Measurements from ENCODE around the gene DRG1.

The DRG1 gene

DNA sequence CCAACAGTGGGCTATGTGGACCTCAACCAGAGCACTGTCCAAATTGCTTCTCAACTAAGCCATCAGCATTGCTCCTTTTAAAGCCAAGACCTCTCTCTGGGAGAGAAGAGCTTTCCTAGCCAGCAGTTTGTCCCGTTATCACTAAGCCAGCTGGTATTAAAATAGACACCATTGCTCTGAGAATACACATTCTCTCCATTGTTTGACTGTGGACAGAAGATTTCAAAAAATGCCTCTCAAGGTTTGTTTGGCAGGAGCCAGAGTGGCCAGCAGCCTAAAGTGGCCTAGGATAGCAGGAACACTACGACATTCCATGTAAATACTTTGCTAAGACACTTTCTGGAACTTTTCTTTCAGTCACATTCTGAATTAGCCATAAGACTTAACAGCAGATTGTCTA lies 49.0 kb downstream of the DRG1 start:
- no peak for TF ChIP-seq POLR2AphosphoS5 (IDR thresholded peaks at IDR 0.05; ENCODE audit: low read depth, low read length)
- no peak for TF ChIP-seq FOXP2 (optimal IDR thresholded peaks at IDR 0.05; ENCODE audit: borderline replicate concordance, extremely low read depth, extremely low read length, insufficient read depth)
- no peak for TF ChIP-seq SIN3A (IDR thresholded peaks at IDR 0.05; ENCODE audit: borderline replicate concordance, insufficient read depth, low read length)
- TF ChIP-seq TAF1 (IDR thresholded peaks at IDR 0.05; ENCODE audit: borderline replicate concordance, insufficient read depth, low read length), result no peak
- TF ChIP-seq, protein P1, sequence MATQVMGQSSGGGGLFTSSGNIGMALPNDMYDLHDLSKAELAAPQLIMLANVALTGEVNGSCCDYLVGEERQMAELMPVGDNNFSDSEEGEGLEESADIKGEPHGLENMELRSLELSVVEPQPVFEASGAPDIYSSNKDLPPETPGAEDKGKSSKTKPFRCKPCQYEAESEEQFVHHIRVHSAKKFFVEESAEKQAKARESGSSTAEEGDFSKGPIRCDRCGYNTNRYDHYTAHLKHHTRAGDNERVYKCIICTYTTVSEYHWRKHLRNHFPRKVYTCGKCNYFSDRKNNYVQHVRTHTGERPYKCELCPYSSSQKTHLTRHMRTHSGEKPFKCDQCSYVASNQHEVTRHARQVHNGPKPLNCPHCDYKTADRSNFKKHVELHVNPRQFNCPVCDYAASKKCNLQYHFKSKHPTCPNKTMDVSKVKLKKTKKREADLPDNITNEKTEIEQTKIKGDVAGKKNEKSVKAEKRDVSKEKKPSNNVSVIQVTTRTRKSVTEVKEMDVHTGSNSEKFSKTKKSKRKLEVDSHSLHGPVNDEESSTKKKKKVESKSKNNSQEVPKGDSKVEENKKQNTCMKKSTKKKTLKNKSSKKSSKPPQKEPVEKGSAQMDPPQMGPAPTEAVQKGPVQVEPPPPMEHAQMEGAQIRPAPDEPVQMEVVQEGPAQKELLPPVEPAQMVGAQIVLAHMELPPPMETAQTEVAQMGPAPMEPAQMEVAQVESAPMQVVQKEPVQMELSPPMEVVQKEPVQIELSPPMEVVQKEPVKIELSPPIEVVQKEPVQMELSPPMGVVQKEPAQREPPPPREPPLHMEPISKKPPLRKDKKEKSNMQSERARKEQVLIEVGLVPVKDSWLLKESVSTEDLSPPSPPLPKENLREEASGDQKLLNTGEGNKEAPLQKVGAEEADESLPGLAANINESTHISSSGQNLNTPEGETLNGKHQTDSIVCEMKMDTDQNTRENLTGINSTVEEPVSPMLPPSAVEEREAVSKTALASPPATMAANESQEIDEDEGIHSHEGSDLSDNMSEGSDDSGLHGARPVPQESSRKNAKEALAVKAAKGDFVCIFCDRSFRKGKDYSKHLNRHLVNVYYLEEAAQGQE (IDR thresholded peaks at IDR 0.05; ENCODE audit: insufficient read depth in 1 of 2, low read depth in 2 of 2, low read length in 2 of 2), result no peak

DNA sequence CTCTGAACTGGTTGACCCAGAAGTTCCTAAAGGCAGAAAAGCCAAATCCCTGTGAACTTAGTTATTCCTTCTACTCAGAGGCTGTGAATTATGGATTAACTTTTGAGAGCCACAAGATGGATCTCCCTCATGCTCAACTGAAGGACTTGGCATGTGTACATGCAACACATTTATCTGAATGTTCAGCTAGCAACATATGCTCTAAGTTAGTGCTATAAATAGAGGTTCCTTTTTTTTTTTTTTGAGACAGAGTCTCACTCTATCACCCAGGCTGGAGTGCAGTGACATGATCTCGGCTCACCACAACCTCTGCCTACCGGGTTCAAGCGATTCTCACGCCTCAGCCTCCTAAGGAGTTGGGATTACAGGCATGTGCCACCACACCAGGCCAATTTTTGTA lies 50.1 kb downstream of the DRG1 start:
- TF ChIP-seq TAF1 (IDR thresholded peaks at IDR 0.05; ENCODE audit: borderline replicate concordance, insufficient read depth, low read length), result no peak
- no peak for TF ChIP-seq POLR2AphosphoS5 (IDR thresholded peaks at IDR 0.05; ENCODE audit: low read depth, low read length)
- TF ChIP-seq FOXP2 (optimal IDR thresholded peaks at IDR 0.05; ENCODE audit: borderline replicate concordance, extremely low read depth, extremely low read length, insufficient read depth), result no peak
- TF ChIP-seq, protein P1 (IDR thresholded peaks at IDR 0.05; ENCODE audit: insufficient read depth in 1 of 2, low read depth in 2 of 2, low read length in 2 of 2), result no peak
- no peak for TF ChIP-seq SIN3A (IDR thresholded peaks at IDR 0.05; ENCODE audit: borderline replicate concordance, insufficient read depth, low read length)

- TF ChIP-seq, protein P1 (IDR thresholded peaks at IDR 0.05; ENCODE audit: insufficient read depth in 1 of 2, low read depth in 2 of 2, low read length in 2 of 2), result no peak
- no peak for TF ChIP-seq POLR2AphosphoS5 (IDR thresholded peaks at IDR 0.05; ENCODE audit: low read depth, low read length)
- TF ChIP-seq SIN3A (IDR thresholded peaks at IDR 0.05; ENCODE audit: borderline replicate concordance, insufficient read depth, low read length), result no peak
- no peak for TF ChIP-seq TAF1 (IDR thresholded peaks at IDR 0.05; ENCODE audit: borderline replicate concordance, insufficient read depth, low read length)
- TF ChIP-seq FOXP2 (optimal IDR thresholded peaks at IDR 0.05; ENCODE audit: borderline replicate concordance, extremely low read depth, extremely low read length, insufficient read depth), result no peak
Observed at GRCh38 chr22:31451709-31452571, 52.5 kb downstream of the DRG1 start.

- TF ChIP-seq TAF1 (IDR thresholded peaks at IDR 0.05; ENCODE audit: borderline replicate concordance, insufficient read depth, low read length) (no peak), SIN3A (IDR thresholded peaks at IDR 0.05; ENCODE audit: borderline replicate concordance, insufficient read depth, low read length) (no peak), POLR2AphosphoS5 (IDR thresholded peaks at IDR 0.05; ENCODE audit: low read depth, low read length) (no peak), FOXP2 (optimal IDR thresholded peaks at IDR 0.05; ENCODE audit: borderline replicate concordance, extremely low read depth, extremely low read length, insufficient read depth) (no peak)
- TF ChIP-seq, protein P1 (IDR thresholded peaks at IDR 0.05; ENCODE audit: insufficient read depth in 1 of 2, low read depth in 2 of 2, low read length in 2 of 2), result no peak
Observed at GRCh38 chr22:31461699-31462098, 62.3 kb downstream of the DRG1 start.

Measured in PFSK-1 (cell line).